Vagina (tissue), 2 donors: ENCODE results near the gene HSDL1. TPM values are rescaled to one million over a fixed set of nuclear protein-coding genes. Genes with fewer than 3 reads are reported as not detected.

Experiments
- DNase-seq, 2 donors: peaks; one replicate each; pipeline ENCODE4 v3.0.0-alpha.2; 2017; ENCODE audit errors: extremely low spot score in 2 of 2
- H3K27ac ChIP-seq: fragments of 200-600 bp; sonication (generic); one replicate; pipeline ENCODE4 v1.5.1; 2019
- H3K27me3 ChIP-seq: fragments of 200-600 bp; sonication (generic); one replicate; pipeline ENCODE4 v1.5.1; 2019
- H3K36me3 ChIP-seq, 2 donors: fragments of 200-600 bp; sonication (generic); one replicate each; pipeline ENCODE4 v1.5.1; 2017 to 2019
- H3K4me1 ChIP-seq: fragments of 200-600 bp; sonication (generic); one replicate; pipeline ENCODE4 v1.5.1; 2019
- H3K4me3 ChIP-seq, 2 donors: fragments of 200-600 bp; sonication (generic); 1 replicate in 1 of 2; 2 replicates in 1 of 2; pipeline ENCODE4 v1.5.1; 2016 to 2019
- H3K9me3 ChIP-seq: fragments of 200-600 bp; sonication (generic); one replicate; pipeline ENCODE4 v1.5.1; 2019
- POLR2A ChIP-seq, 2 donors: fragments of 450-650 bp; IDR thresholded peaks; one replicate each; pipeline ENCODE4 v1.6.1; 2017; ENCODE audit warnings: antibody characterized with exemption in 2 of 2, mild to moderate bottlenecking in 2 of 2, moderate library complexity in 2 of 2
- POLR2AphosphoS5 ChIP-seq, 2 donors: sonication (generic); formaldehyde crosslinking; IDR thresholded peaks; one replicate each; pipeline ENCODE4 v1.9.0; 2017; ENCODE audit warnings: antibody characterized with exemption in 2 of 2, mild to moderate bottlenecking in 2 of 2, low read depth in 1 of 2; ENCODE audit not compliant: insufficient read depth in 1 of 2
- intact Hi-C: fragments of 100-400 bp; cut with DNase I; formaldehyde crosslinking; loops from one replicate; pipeline ENCODE4 v1.15.1; 2023
- total RNA-seq: library from RNA; depleted of rRNA; stranded (reverse); fragments of >200 nt; gene quantifications from one replicate; pipeline ENCODE4 v1.2.3, GENCODE V29; 2016
- TF ChIP-seq, protein P1 (sequence below), 3 experiments: fragments of 450-650 bp in 2 of 3; fragments of 200-600 bp in 1 of 3; sonication (generic) in 1 of 3; IDR thresholded peaks; one replicate each; pipeline ENCODE4 v1.5.1; 2017 to 2019; ENCODE audit warnings: antibody characterized with exemption in 3 of 3, mild to moderate bottlenecking in 2 of 3, moderate library complexity in 2 of 3

The HSDL1 gene
- 16.9 TPM for total RNA-seq

DNA sequence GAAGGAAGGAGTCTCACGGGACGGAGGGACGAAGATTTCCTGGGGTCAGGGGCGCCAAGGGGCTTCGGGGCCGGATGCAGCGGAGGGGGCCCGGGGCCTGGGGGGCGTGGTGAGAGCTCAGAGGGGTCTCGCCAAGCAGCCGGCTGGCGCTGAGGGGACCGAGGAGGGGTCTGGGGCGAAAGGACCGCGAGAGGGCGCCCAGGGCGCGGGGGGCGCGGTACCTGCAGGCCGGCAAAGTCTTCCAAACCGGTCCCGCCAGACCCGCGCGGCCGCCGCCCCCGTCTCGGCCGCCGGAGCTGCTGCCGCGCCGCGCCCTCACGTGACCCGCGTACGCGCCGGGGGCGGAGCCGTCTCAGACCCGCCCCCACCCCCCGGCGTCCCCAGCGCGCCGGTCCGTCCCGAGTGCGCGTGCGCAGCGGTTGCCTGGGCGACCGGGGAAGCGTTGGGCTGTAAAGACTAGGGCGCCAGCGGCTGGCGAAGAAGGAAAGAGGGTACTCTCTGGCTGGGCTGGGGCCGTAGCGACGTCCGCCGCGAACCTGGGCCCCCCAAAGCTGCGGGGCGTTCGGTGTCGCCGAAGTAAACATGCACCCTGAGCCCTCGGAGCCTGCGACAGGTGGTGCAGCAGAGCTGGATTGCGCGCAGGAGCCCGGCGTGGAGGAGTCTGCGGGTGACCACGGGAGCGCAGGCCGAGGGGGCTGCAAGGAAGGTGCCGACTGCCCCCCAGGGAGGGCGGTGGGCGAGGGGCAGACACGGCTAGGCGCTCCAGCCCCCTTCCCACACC is at the start of gene HSDL1, which contains the start of gene DNAAF1:
Gene HSDL1 (minus strand): TSS at position 319 of the 781 bp plus-strand sequence. CDS start 13,856 bp downstream, outside the sequence.
Gene DNAAF1 (plus strand): TSS at position 450 of the 781 bp plus-strand sequence. CDS start 133 bp downstream, at position 583.
- Histone ChIP-seq H3K27ac (peak within 1 kb of the TSS; percentile 89), H3K27me3 (no peaks in the 10 kb centered on the region), H3K4me1 (peaks cover 14% of the 10 kb centered on the region), H3K36me3 (no peaks in the 10 kb centered on the region), H3K9me3 (no peaks in the 10 kb centered on the region), H3K4me3 (peak within 1 kb of the TSS; percentile 69 to 100)
- TF ChIP-seq POLR2A (IDR thresholded peaks at IDR 0.05), result peak in 1 of 2 donors; percentile 61
- TF ChIP-seq, protein P1, sequence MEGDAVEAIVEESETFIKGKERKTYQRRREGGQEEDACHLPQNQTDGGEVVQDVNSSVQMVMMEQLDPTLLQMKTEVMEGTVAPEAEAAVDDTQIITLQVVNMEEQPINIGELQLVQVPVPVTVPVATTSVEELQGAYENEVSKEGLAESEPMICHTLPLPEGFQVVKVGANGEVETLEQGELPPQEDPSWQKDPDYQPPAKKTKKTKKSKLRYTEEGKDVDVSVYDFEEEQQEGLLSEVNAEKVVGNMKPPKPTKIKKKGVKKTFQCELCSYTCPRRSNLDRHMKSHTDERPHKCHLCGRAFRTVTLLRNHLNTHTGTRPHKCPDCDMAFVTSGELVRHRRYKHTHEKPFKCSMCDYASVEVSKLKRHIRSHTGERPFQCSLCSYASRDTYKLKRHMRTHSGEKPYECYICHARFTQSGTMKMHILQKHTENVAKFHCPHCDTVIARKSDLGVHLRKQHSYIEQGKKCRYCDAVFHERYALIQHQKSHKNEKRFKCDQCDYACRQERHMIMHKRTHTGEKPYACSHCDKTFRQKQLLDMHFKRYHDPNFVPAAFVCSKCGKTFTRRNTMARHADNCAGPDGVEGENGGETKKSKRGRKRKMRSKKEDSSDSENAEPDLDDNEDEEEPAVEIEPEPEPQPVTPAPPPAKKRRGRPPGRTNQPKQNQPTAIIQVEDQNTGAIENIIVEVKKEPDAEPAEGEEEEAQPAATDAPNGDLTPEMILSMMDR (IDR thresholded peaks at IDR 0.05), result no peak
- intact Hi-C loops, result no loop called here
- no peak for DNase-seq

DNA sequence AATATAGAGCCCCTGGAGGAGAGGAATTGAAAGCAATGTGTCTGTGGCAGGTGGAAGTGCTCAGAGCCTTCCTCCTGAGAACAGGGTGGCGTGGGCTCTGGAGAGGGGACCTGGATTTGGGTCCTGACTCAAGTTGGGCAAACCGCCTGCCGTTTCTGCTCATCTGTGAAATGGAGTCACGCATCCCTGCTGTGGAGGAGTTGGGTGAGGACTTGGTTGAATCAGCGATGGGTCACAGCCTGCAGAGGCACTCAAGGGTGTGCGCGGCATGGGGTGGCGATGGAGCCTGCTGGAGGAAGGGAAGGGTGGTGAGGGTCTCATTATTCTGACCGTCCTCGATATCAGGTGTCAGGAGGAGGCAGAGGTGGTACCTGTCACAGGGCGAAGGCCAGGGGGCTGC is 49.0 kb upstream of the HSDL1 start:
- Histone ChIP-seq H3K4me1 (peaks cover 25% of the 10 kb centered on the region), H3K4me3 (no peak overlapping the region), H3K9me3 (no peaks in the 10 kb centered on the region), H3K27ac (no peak overlapping the region), H3K36me3 (no peaks in the 10 kb centered on the region), H3K27me3 (no peaks in the 10 kb centered on the region)
- TF ChIP-seq POLR2A (IDR thresholded peaks at IDR 0.05) (no peak), POLR2AphosphoS5 (IDR thresholded peaks at IDR 0.05; ENCODE audit: insufficient read depth in 1 of 2, low read depth in 1 of 2) (no peak)
- TF ChIP-seq, protein P1 (IDR thresholded peaks at IDR 0.05), result no peak
- intact Hi-C loops, result no loop called here
- DNase-seq, result no peak

DNA sequence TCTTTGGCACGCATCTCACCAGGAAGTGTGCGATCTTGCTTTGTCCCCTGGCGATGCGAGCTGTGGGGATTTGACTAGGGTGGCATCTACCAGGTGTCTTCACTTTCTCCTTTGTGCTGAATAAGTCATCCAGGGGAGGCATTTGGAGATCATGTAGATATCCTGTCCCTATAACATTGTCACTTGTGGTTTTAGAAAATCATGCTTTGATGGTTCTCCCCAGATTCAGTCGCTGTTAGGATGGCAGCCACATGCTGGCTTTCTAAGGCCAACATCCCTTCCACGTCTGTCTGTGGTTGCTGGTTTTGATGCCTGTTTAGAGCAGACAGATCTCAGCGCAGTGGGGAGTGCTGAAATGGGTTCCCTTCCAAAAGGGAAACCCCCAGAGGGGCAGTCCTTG is 48.5 kb upstream of the HSDL1 start:
- Histone ChIP-seq H3K27me3 (no peaks in the 10 kb centered on the region), H3K36me3 (no peaks in the 10 kb centered on the region), H3K9me3 (no peaks in the 10 kb centered on the region), H3K4me1 (peaks cover 19% of the 10 kb centered on the region), H3K27ac (no peak overlapping the region), H3K4me3 (no peak overlapping the region)
- intact Hi-C loops, result no loop called here
- TF ChIP-seq POLR2AphosphoS5 (IDR thresholded peaks at IDR 0.05; ENCODE audit: insufficient read depth in 1 of 2, low read depth in 1 of 2) (no peak), POLR2A (IDR thresholded peaks at IDR 0.05) (no peak)
- TF ChIP-seq, protein P1 (IDR thresholded peaks at IDR 0.05), result no peak
- DNase-seq, result no peak

DNA sequence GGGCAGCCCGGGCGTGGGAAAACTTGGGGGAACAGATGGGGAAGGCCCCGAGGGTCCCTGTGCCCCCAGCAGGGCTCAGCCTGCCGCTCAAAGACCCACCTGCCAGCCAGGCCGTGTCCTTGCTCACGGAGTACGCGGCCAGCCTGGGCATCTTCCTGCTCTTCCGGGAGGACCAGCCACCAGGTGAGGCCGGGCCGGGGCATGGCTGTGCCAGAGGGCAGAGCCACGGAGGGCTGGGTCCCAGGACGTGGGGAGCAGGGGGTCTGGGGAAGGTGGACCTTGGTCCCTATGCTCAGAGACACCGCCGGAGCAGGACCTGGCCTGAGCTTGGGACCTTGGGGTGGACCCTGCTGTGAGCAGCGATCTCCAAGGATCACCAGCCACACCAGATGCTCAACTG is 46.5 kb upstream of the HSDL1 start:
- DNase-seq, result no peak
- Histone ChIP-seq H3K27me3 (no peaks in the 10 kb centered on the region), H3K27ac (no peak overlapping the region), H3K9me3 (no peaks in the 10 kb centered on the region), H3K4me1 (peaks cover 14% of the 10 kb centered on the region), H3K4me3 (no peak overlapping the region), H3K36me3 (no peaks in the 10 kb centered on the region)
- TF ChIP-seq POLR2A (IDR thresholded peaks at IDR 0.05), result no peak
- no peak for TF ChIP-seq POLR2AphosphoS5 (IDR thresholded peaks at IDR 0.05; ENCODE audit: insufficient read depth in 1 of 2, low read depth in 1 of 2)
- TF ChIP-seq, protein P1 (IDR thresholded peaks at IDR 0.05), result no peak
- intact Hi-C loops, result no loop called here

DNA sequence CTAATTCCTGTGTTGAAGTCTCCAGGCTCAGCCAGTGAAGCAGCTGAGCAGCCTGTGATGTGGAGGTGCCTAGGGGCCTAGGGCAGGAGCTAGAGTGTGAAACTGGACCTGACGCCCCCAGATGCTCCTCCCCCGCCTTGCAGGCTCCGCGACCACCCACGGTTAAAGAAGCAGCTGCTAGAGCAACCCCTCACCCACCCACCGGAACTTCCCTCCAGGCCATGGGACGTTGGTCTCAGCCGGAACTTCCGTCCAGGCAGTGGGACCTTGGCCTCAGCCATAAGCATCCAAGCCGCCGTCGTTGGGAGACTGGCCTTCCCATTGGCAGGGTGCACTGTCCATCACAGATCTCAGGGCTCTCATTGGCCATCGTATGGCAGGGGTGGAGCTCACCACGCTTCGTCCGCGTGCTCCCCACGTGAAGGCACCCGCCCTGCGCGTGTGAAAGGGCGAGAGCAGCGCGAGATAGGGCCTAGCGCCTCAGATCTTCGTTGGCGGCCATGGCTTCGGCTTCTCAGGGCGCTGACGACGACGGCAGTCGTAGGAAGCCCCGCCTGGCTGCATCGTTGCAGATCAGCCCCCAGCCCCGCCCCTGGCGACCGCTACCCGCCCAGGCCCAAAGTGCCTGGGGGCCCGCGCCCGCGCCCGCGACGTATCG is 45.9 kb upstream of the HSDL1 start, which contains the start of gene ADAD2:
Gene ADAD2 (plus strand): TSS at position 427 of the 658 bp plus-strand sequence. CDS start 74 bp downstream, at position 501.
- no peaks in the 10 kb centered on the region for H3K36me3 ChIP-seq
- intact Hi-C loops, result no loop called here
- peaks cover 17% of the 10 kb centered on the region for H3K4me1 ChIP-seq

More for the DNA sequence above, 45.9 kb upstream of the HSDL1 start, which contains the start of gene ADAD2:
- Histone ChIP-seq H3K9me3 (no peaks in the 10 kb centered on the region), H3K4me3 (no peak within 1 kb of the TSS), H3K27me3 (no peaks in the 10 kb centered on the region), H3K27ac (no peak within 1 kb of the TSS)
- TF ChIP-seq, protein P1 (IDR thresholded peaks at IDR 0.05), result no peak
- TF ChIP-seq POLR2A (IDR thresholded peaks at IDR 0.05) (no peak), POLR2AphosphoS5 (IDR thresholded peaks at IDR 0.05; ENCODE audit: insufficient read depth in 1 of 2, low read depth in 1 of 2) (no peak)
- no peak for DNase-seq
